ENCODE data around the gene BMP6. TPM values are rescaled to one million over a fixed set of nuclear protein-coding genes. Genes with fewer than 3 reads are reported as not detected.

Gene BMP6
- total and polyA plus RNA-seq, 2 experiments from 2014 or later, result 0.74 TPM; not detected in 1

GRCh38 chr6:7910654-7911344 is 184.9 kb downstream of the BMP6 start, which contains the start of gene TXNDC5:
TSS of gene TXNDC5 (minus strand) at chr6:7910788. CDS start at chr6:7910776, 12 bp downstream.
- no peaks in the 10 kb centered on the region for H3K9me3 ChIP-seq (ENCODE audit: low read depth)
- no peaks in the 10 kb centered on the region for H3K4me1 ChIP-seq (ENCODE audit: low read depth)
- H3K4me3 ChIP-seq, result peak within 1 kb of the TSS; percentile 90
- no peaks in the 10 kb centered on the region for H3K36me3 ChIP-seq
- DNase-seq (ENCODE audit: low read depth in 1 of 2, low spot score in 1 of 2), result peak; percentile 85 to 88
- H3K27me3 ChIP-seq, result peaks cover 35% of the 10 kb centered on the region
- H3K27ac ChIP-seq, result peak within 1 kb of the TSS; percentile 67
- no peak for TF ChIP-seq CTCF (IDR thresholded peaks at IDR 0.05; ENCODE audit: low read depth, low read length)

GRCh38 chr6:7911345-7911725 is 185.4 kb downstream of the BMP6 start:
- H3K4me1 ChIP-seq (ENCODE audit: low read depth), result no peaks in the 10 kb centered on the region
- peak overlapping the region; percentile 52 for H3K4me3 ChIP-seq
- H3K27ac ChIP-seq, result no peak overlapping the region
- DNase-seq (ENCODE audit: low read depth in 1 of 2, low spot score in 1 of 2), result no peak
- H3K27me3 ChIP-seq, result peaks cover 35% of the 10 kb centered on the region
- TF ChIP-seq CTCF (IDR thresholded peaks at IDR 0.05; ENCODE audit: low read depth, low read length), result no peak
- no peaks in the 10 kb centered on the region for H3K9me3 ChIP-seq (ENCODE audit: low read depth)
- no peaks in the 10 kb centered on the region for H3K36me3 ChIP-seq

GRCh38 chr6:7912024-7912423 is 186.1 kb downstream of the BMP6 start:
- DNase-seq (ENCODE audit: low read depth in 1 of 2, low spot score in 1 of 2), result no peak
- no peak for TF ChIP-seq CTCF (IDR thresholded peaks at IDR 0.05; ENCODE audit: low read depth, low read length)
- peaks cover 35% of the 10 kb centered on the region for H3K27me3 ChIP-seq
- H3K4me3 ChIP-seq, result no peak overlapping the region
- H3K27ac ChIP-seq, result no peak overlapping the region
- H3K4me1 ChIP-seq (ENCODE audit: low read depth), result no peaks in the 10 kb centered on the region
- H3K36me3 ChIP-seq, result no peaks in the 10 kb centered on the region
- H3K9me3 ChIP-seq (ENCODE audit: low read depth), result no peaks in the 10 kb centered on the region

GRCh38 chr6:7912736-7913517 is 187.0 kb downstream of the BMP6 start:
- Histone ChIP-seq H3K4me1 (ENCODE audit: low read depth) (no peaks in the 10 kb centered on the region), H3K27me3 (peaks cover 35% of the 10 kb centered on the region), H3K27ac (no peak overlapping the region), H3K9me3 (ENCODE audit: low read depth) (no peaks in the 10 kb centered on the region), H3K4me3 (no peak overlapping the region), H3K36me3 (no peaks in the 10 kb centered on the region)
- peak in 1 of 2 donors; percentile 48 for DNase-seq (ENCODE audit: low read depth in 1 of 2, low spot score in 1 of 2)
- no peak for TF ChIP-seq CTCF (IDR thresholded peaks at IDR 0.05; ENCODE audit: low read depth, low read length)

- peaks cover 35% of the 10 kb centered on the region for H3K27me3 ChIP-seq
- no peaks in the 10 kb centered on the region for H3K9me3 ChIP-seq (ENCODE audit: low read depth)
- DNase-seq (ENCODE audit: low read depth in 1 of 2, low spot score in 1 of 2), result no peak
- no peak for TF ChIP-seq CTCF (IDR thresholded peaks at IDR 0.05; ENCODE audit: low read depth, low read length)
- H3K4me3 ChIP-seq, result no peak overlapping the region
- H3K27ac ChIP-seq, result no peak overlapping the region
- no peaks in the 10 kb centered on the region for H3K4me1 ChIP-seq (ENCODE audit: low read depth)
- H3K36me3 ChIP-seq, result no peaks in the 10 kb centered on the region
Measured at GRCh38 chr6:7914311-7914710, 188.4 kb downstream of the BMP6 start.
